Pancreas (tissue), 10 donors: ENCODE measurements around the gene BORCS5. TPM values are rescaled to one million over a fixed set of nuclear protein-coding genes. Genes with fewer than 3 reads are reported as not detected.
A peak's percentile ranks its signal among the peaks of the same experiment; 100 is the strongest.

Experiments used
- ATAC-seq, 4 donors: fragments of 200-7000 bp; cut with Tn5 transposase; one replicate each; pipeline versions ENCODE4 v1.8.0 to v1.9.1; 2020; ENCODE audit warnings: mild to moderate bottlenecking in 4 of 4, moderate library complexity in 4 of 4
- DNase-seq, 6 donors: peaks; one replicate each; pipeline ENCODE4 v3.0.0-alpha.2; 2020
- FAIRE-seq: peaks from 2 replicates; lab custom pipeline; 2012; peaks lifted over from hg19 to GRCh38; lab: Jason Lieb, UNC
- H3K27ac ChIP-seq, 4 donors: fragments of 200-600 bp; sonication (generic); 1 replicate in 3 of 4; 2 replicates in 1 of 4; pipeline versions ENCODE4 v1.5.0 to v1.8.0; 2020
- H3K27me3 ChIP-seq, 4 donors: fragments of 200-600 bp; one replicate each; pipeline ENCODE4 v1.8.0; 2021
- H3K36me3 ChIP-seq, 3 donors: fragments of 200-600 bp; sonication (generic) in 1 of 3; one replicate each; pipeline versions ENCODE4 v1.5.0 to v1.8.0; 2020 to 2021
- H3K4me1 ChIP-seq, 3 donors: fragments of 200-600 bp; one replicate each; pipeline ENCODE4 v1.8.0; 2021
- H3K4me3 ChIP-seq, 4 donors: fragments of 200-600 bp; sonication (generic) in 2 of 4; one replicate each; pipeline versions ENCODE4 v1.5.0 to v1.8.0; 2020 to 2021
- H3K9me3 ChIP-seq, 4 donors: fragments of 200-600 bp; one replicate each; pipeline ENCODE4 v1.8.0; 2021
- WGBS, 2 donors: extraction: QIAGEN DNeasy Blood & Tissue Kit; methylation state at CpG; one replicate each; pipeline ENCODE4 v1.1.7; 2013; 5-methylcytosine and 5-hydroxymethylcytosine counted together
- intact Hi-C, 3 donors: fragments of 100-400 bp; cut with DNase I; formaldehyde crosslinking; loops; one replicate each; pipeline versions ENCODE4 v1.11.1 to v1.14.2; 2022
- polyA plus RNA-seq, 2 donors: library from polyadenylated mRNA; stranded (reverse); fragments of 200-250 nt; gene quantifications; one replicate each; pipeline ENCODE4 v1.2.3, GENCODE V29; 2013
- total RNA-seq, 6 donors: library from RNA; stranded (reverse); fragmentation: NEBNext Ultra II Directional in 4 of 6; extraction: Animal tissue kit (Norgen Biotek cat#: 25700) in 4 of 6; gene quantifications; one replicate each; pipeline versions ENCODE4 v1.2.1 to v1.2.4, GENCODE V29; 2021 to 2023
- TF ChIP-seq, protein P1 (sequence below), 4 donors: fragments of 200-600 bp; sonication (generic) in 3 of 4; IDR thresholded peaks; one replicate each; pipeline versions ENCODE4 v1.5.0 to v1.8.0; 2021; ENCODE audit warnings: antibody characterized with exemption in 4 of 4
- donor health status: healthy with polysubstance abuse.
- donor health status: DM: no; HTN: no; CAD: no; lungs with moderate emphysema.
- donor health status: DM: no; HTN: no; CAD: no.
- donor health status: control.
- donor health status: control.
- donor health status: Bipolar disorder and iron deficiency.
- donor health status: DM: yes; HTN: yes; CAD: no.
- donor health status: DM: no; HTN: no; CAD: no.
- donor health status: DM: no; HTN: no; CAD: no.
- donor health status: DM: yes; HTN: yes; CAD: no.

The BORCS5 gene
- total and polyA plus RNA-seq, 8 donors, result 3.7 to 10.9 (median 8.3) TPM

DNA sequence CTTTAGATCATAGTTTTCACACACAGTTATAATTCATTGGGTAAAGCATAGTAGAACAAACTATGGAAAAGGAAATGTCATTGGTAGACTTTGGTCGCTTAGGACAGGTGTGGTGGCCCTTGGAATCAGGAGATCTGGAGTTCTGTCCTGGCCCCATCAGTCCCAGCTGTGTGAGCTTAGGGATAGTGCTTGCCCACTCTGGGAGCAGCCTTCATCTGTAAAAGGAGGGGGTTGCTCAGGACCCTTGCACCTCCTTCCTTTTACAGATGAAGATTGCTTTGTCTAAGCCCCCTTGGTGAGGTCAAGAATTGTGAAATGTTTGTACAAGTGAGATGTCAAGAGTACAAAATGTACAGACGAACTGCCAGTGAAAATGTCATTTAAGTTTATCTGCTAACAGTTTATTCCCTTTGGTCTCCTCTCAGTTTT, 93.2 kb downstream of the BORCS5 start:
- H3K4me3 ChIP-seq, result no peak overlapping the region
- ATAC-seq (peak; percentile 23 to 36 (median 32)), FAIRE-seq (no peak), DNase-seq (no peak)
- peak overlapping the region; percentile 11 to 75 (median 52) for H3K27ac ChIP-seq
- 51 to 56% methylated on average over 2 of the region's 2 CpGs for WGBS, 2 donors
- no peaks in the 10 kb centered on the region for H3K36me3 ChIP-seq
- intact Hi-C loops, result no loop called here
- peaks cover 9 to 24% (median 19%) of the 10 kb centered on the region in 3 donors for H3K4me1 ChIP-seq
- TF ChIP-seq, protein P1, sequence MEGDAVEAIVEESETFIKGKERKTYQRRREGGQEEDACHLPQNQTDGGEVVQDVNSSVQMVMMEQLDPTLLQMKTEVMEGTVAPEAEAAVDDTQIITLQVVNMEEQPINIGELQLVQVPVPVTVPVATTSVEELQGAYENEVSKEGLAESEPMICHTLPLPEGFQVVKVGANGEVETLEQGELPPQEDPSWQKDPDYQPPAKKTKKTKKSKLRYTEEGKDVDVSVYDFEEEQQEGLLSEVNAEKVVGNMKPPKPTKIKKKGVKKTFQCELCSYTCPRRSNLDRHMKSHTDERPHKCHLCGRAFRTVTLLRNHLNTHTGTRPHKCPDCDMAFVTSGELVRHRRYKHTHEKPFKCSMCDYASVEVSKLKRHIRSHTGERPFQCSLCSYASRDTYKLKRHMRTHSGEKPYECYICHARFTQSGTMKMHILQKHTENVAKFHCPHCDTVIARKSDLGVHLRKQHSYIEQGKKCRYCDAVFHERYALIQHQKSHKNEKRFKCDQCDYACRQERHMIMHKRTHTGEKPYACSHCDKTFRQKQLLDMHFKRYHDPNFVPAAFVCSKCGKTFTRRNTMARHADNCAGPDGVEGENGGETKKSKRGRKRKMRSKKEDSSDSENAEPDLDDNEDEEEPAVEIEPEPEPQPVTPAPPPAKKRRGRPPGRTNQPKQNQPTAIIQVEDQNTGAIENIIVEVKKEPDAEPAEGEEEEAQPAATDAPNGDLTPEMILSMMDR (IDR thresholded peaks at IDR 0.05), result no peak
- H3K27me3 ChIP-seq, result no peaks in the 10 kb centered on the region
- no peaks in the 10 kb centered on the region for H3K9me3 ChIP-seq

DNA sequence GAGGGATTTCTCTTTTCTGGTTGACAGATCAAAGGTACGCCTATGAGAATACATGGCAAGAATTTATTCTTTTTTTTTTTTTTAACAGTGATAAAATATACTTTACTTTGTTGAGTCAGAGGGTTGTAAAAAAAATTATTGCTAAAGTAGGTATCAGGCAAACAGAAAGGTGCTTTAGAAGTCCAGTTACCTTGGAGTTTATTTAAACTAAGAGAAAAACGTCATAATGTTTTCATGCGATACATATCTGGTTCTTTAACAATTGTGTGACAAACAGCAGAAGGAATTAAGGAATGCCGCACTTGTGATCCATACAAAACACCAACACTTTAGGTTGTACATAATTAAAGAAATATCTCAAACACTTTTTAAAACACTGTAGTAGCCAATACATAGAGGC, 94.2 kb downstream of the BORCS5 start:
- Histone ChIP-seq H3K9me3 (no peaks in the 10 kb centered on the region), H3K27ac (peak overlapping the region in 2 of 4 donors; percentile 9 to 75), H3K4me1 (peaks cover 9 to 24% (median 19%) of the 10 kb centered on the region in 3 donors), H3K36me3 (no peaks in the 10 kb centered on the region), H3K27me3 (no peaks in the 10 kb centered on the region), H3K4me3 (no peak overlapping the region)
- TF ChIP-seq, protein P1 (IDR thresholded peaks at IDR 0.05), result no peak
- intact Hi-C loops, result no loop called here
- DNase-seq (no peak), ATAC-seq (peak; percentile 43 to 66 (median 63)), FAIRE-seq (peak; percentile 96)
- 35 to 41% methylated on average over 4 of the region's 4 CpGs for WGBS, 2 donors

- TF ChIP-seq, protein P1 (IDR thresholded peaks at IDR 0.05), result no peak
- DNase-seq (no peak), ATAC-seq (no peak), FAIRE-seq (no peak)
- Histone ChIP-seq H3K9me3 (no peaks in the 10 kb centered on the region), H3K4me3 (no peak overlapping the region), H3K27ac (no peak overlapping the region), H3K36me3 (no peaks in the 10 kb centered on the region), H3K27me3 (no peaks in the 10 kb centered on the region), H3K4me1 (peaks cover 9 to 24% (median 19%) of the 10 kb centered on the region in 3 donors)
- whole genome bisulfite sequencing, 2 donors, result 96% methylated on average over 21 of the region's 21 CpGs
- intact Hi-C loops, result no loop called here
Measured at GRCh38 chr12:12452326-12452902, 95.5 kb downstream of the BORCS5 start.

GRCh38 chr12:12453635-12454034, 96.8 kb downstream of the BORCS5 start:
- H3K27ac ChIP-seq, result no peak overlapping the region

DNA sequence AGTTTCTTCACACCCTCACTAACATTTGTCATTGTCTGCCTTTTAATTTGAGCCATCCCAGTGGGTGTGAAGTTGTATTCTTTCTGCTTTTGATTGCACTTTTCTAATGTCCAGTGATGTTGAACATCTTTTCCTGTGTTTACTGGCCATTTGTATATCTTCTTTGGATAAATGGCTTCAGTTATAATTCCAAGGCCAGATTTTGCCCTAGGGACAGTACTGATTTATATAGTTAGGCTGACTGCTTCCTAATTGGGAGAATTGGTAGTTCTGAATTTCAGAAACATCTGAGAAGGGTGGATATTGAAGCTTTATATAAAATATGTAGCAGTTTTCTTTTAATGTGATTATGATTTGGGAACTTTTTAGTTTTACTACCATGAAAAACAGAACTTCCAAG, 97.4 kb downstream of the BORCS5 start:
- H3K4me1 ChIP-seq, result peaks cover 9 to 19% (median 19%) of the 10 kb centered on the region in 3 donors
- intact Hi-C loops, result no loop called here
- TF ChIP-seq, protein P1 (IDR thresholded peaks at IDR 0.05), result no peak
- no peaks in the 10 kb centered on the region for H3K27me3 ChIP-seq
- no peak for FAIRE-seq
- H3K4me3 ChIP-seq, result no peak overlapping the region
- no peaks in the 10 kb centered on the region for H3K36me3 ChIP-seq
- no peak for ATAC-seq
- H3K9me3 ChIP-seq, result no peaks in the 10 kb centered on the region
- H3K27ac ChIP-seq, result no peak overlapping the region
- no peak for DNase-seq

More at GRCh38 chr12:12453635-12454034, 96.8 kb downstream of the BORCS5 start:
- ATAC-seq (no peak), DNase-seq (no peak), FAIRE-seq (no peak)
- H3K4me1 ChIP-seq, result peaks cover 9 to 24% (median 19%) of the 10 kb centered on the region in 3 donors
- intact Hi-C loops, result no loop called here
- whole genome bisulfite sequencing, 2 donors, result 96 to 100% methylated on average over 1 of the region's 1 CpG
- TF ChIP-seq, protein P1 (IDR thresholded peaks at IDR 0.05), result no peak
- no peak overlapping the region for H3K4me3 ChIP-seq
- no peaks in the 10 kb centered on the region for H3K27me3 ChIP-seq
- no peaks in the 10 kb centered on the region for H3K9me3 ChIP-seq
- no peaks in the 10 kb centered on the region for H3K36me3 ChIP-seq
